Gastrocnemius medialis (tissue), 4 donors: ENCODE measurements around the gene PCYT2.

Experiments
- CTCF ChIP-seq, 5 experiments: fragments of 450-650 bp in 3 of 5; fragments of 200-600 bp in 2 of 5; sonication (generic) in 2 of 5; IDR thresholded peaks in 4 of 5; conservative IDR thresholded peaks in 1 of 5; 1 replicate in 4 of 5; 2 replicates in 1 of 5; pipeline ENCODE4 v1.5.1; 2016 to 2019; ENCODE audit warnings: antibody characterized with exemption in 5 of 5, mild to moderate bottlenecking in 3 of 5, moderate library complexity in 3 of 5
- POLR2A ChIP-seq, 2 donors: fragments of 450-650 bp; IDR thresholded peaks; one replicate each; pipeline ENCODE4 v1.6.1; 2017; ENCODE audit warnings: antibody characterized with exemption in 2 of 2, mild to moderate bottlenecking in 2 of 2, moderate library complexity in 2 of 2

DNA sequence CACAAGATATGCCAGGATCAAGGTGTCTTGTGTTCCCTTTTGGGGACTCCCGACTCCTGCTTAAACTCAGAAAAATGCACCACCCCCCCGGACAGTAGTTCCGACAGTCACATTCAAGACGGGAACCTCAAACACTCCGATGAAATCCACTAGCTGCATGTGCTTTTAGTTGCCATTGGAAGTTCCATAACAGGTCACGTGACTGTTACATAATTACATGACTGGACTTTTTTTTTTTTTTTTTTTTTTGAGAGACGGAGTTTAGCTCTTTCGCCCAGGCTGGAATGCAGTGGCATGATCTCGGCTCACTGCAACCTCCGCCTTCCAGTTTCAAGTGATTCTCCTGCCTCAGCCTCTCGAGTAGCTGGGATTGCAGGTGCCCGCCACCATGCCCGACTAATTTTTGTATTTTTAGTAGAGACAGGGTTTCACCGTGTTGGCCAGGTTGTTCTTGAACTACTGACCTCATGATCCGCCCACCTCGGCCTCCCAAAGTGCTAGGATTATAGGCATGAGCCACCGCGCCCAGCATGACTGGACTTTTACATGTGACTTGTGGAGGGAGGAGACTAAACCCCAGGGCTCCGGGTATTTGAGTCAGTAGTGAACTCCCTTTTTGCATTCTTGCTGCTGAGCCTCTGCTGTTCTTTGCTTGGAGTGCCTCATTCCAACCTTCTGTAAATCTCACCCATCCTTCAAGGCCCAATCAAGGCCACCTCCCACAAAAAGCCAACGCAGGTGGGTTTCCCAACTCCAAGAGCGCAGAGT lies 5.2 kb upstream of the PCYT2 start:
- TF ChIP-seq CTCF (IDR thresholded peaks at IDR 0.05 in 4 of 5, conservative IDR thresholded peaks at IDR 0.05 in 1 of 5) (no peak), POLR2A (IDR thresholded peaks at IDR 0.05) (no peak)
